Measurements from ENCODE around the gene AAMP.
A peak's percentile ranks its signal among the peaks of the same experiment; 100 is the strongest.

AAMP gene

GRCh38 chr2:218290316-218291261 lies 20.7 kb upstream of the AAMP start:
- H3K4me3 ChIP-seq (ENCODE audit: low read depth, low read length), result peak overlapping the region; percentile 85
- no peak for DNase-seq (ENCODE audit: low read depth, low spot score)
- TF ChIP-seq, protein P1, sequence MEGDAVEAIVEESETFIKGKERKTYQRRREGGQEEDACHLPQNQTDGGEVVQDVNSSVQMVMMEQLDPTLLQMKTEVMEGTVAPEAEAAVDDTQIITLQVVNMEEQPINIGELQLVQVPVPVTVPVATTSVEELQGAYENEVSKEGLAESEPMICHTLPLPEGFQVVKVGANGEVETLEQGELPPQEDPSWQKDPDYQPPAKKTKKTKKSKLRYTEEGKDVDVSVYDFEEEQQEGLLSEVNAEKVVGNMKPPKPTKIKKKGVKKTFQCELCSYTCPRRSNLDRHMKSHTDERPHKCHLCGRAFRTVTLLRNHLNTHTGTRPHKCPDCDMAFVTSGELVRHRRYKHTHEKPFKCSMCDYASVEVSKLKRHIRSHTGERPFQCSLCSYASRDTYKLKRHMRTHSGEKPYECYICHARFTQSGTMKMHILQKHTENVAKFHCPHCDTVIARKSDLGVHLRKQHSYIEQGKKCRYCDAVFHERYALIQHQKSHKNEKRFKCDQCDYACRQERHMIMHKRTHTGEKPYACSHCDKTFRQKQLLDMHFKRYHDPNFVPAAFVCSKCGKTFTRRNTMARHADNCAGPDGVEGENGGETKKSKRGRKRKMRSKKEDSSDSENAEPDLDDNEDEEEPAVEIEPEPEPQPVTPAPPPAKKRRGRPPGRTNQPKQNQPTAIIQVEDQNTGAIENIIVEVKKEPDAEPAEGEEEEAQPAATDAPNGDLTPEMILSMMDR (IDR thresholded peaks at IDR 0.05; ENCODE audit: insufficient read depth, low read length, missing control alignments), result no peak
- ChIA-PET POLR2A (no interaction called here), CTCF (interaction anchor here (0.7 to 11.8 kb wide), 13 partner anchors 9 to 176 kb away, joined by 3 to 118 read pairs (median 4); partner anchors contain the start of genes AAMP, CATIP and PNKD)

DNA sequence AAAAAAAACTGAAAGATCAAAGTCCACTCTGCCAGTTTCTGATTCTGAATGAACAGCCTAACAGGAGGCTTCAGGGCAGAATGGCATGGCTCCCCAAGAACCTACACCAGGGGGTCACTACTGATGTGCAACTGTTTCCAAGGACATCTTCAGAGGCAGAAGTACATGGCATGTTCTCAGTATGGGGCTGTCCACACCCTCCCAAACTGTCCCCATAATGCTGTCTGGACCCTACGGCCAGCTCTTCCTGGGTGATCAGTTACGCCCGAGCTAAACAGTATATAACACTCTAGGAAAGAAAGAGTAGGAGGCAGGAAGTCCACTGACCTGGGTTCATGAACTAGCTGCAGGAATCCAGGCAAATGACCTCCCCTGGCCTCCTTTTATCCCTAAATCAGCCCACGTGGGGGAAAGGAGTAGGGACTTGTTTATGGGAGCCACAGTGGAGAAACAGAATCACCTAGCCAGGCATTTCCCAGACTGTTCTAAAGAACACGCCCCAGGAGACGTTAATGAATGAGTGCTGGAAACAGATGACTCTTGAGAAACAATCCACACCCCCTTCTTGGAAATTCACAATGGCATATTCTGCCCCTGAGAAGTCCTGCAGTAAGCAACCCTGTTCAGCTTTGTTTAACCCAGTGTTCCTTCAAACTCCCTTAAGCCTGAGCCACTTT lies 19.8 kb upstream of the AAMP start:
- DNase-seq (ENCODE audit: low read depth, low spot score), result no peak
- TF ChIP-seq, protein P1 (IDR thresholded peaks at IDR 0.05; ENCODE audit: insufficient read depth, low read length, missing control alignments), result no peak
- ChIA-PET CTCF (interaction anchor here (0.7 to 11.8 kb wide), 11 partner anchors 10 to 117 kb away, joined by 3 to 118 read pairs (median 9); partner anchors contain the start of genes AAMP, CATIP and PNKD), POLR2A (no interaction called here)
- peak overlapping the region; percentile 85 for H3K4me3 ChIP-seq (ENCODE audit: low read depth, low read length)

GRCh38 chr2:218286570-218287459 lies 16.9 kb upstream of the AAMP start:
- H3K4me3 ChIP-seq (ENCODE audit: low read depth, low read length), result peak overlapping the region; percentile 56
- TF ChIP-seq, protein P1 (IDR thresholded peaks at IDR 0.05; ENCODE audit: insufficient read depth, low read length, missing control alignments), result no peak
- ChIA-PET POLR2A (interaction anchor here (0.5 to 2.4 kb wide), 8 partner anchors 9 to 87 kb away, joined by 3 to 20 read pairs (median 4); partner anchors contain the start of genes AAMP, GPBAR1 and PNKD), CTCF (interaction anchor here (1.3 to 7.6 kb wide), 9 partner anchors 11 to 109 kb away, joined by 3 to 193 read pairs (median 8); partner anchors contain the start of genes AAMP, CATIP and PNKD)
- peak; percentile 90 for DNase-seq (ENCODE audit: low read depth, low spot score)

DNA sequence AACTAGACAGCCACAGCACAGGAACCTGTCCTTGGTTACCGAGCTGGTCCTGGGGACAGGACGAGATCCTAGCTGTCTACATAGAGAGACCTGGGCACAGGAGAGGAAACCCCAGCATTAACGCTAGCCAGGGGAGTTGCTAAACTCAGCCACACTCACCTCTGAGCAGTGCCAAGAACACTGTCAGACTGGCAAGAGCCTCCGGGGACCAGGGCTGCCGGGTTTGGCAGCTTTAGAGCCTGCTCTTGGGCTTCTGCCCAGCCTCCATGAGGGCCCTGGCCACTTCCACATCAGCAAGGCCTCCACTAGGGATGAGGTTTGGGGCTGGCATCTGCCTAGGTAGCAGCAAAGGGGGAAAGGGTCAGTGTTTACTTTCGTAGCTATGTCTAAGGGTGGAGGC lies 15.7 kb upstream of the AAMP start:
- DNase-seq (ENCODE audit: low read depth, low spot score), result no peak
- H3K4me3 ChIP-seq (ENCODE audit: low read depth, low read length), result peak overlapping the region; percentile 56
- CTCF ChIA-PET, result interaction anchor here (1.2 to 7.6 kb wide), 7 partner anchors 12 to 111 kb away, joined by 3 to 193 read pairs (median 12); partner anchors contain the start of genes AAMP, CATIP and PNKD
- POLR2A ChIA-PET, result interaction anchor here (2.4 kb wide), 1 partner anchor 11 kb away, joined by 20 read pairs; no protein-coding TSS in a partner anchor
- TF ChIP-seq, protein P1 (IDR thresholded peaks at IDR 0.05; ENCODE audit: insufficient read depth, low read length, missing control alignments), result no peak

- TF ChIP-seq, protein P1 (IDR thresholded peaks at IDR 0.05; ENCODE audit: insufficient read depth, low read length, missing control alignments), result no peak
- DNase-seq (ENCODE audit: low read depth, low spot score), result no peak
- ChIA-PET CTCF (interaction anchor here (1.6 to 7.6 kb wide), 5 partner anchors 9 to 112 kb away, joined by 6 to 193 read pairs (median 16); partner anchors contain the start of genes AAMP, CATIP and PNKD), POLR2A (interaction anchor here (0.6 to 1.0 kb wide), 2 partner anchors 11 to 14 kb away, joined by 4 read pairs; partner anchors contain the start of genes AAMP and PNKD)
- H3K4me3 ChIP-seq (ENCODE audit: low read depth, low read length), result no peak overlapping the region
These were observed 14.3 kb upstream of the AAMP start for GRCh38 chr2:218284106-218284811.

All from AG04449 (cell line).